Aorta (tissue), 5 donors: ENCODE results near the gene VAV2. TPM values are rescaled to one million over a fixed set of nuclear protein-coding genes. Genes with fewer than 3 reads are reported as not detected.
A peak's percentile ranks its signal among the peaks of the same experiment; 100 is the strongest.

Source experiments
- ATAC-seq: fragments of 200-7000 bp; cut with Tn5 transposase; one replicate; pipeline ENCODE4 v1.9.1; 2022; ENCODE audit warnings: moderate library complexity; ENCODE audit not compliant: low FRiP score
- DNase-seq, 2 donors: peaks; one replicate each; pipeline ENCODE4 v3.0.0-alpha.2; 2020
- H3K27ac ChIP-seq, 2 donors: one replicate each; pipeline ENCODE4 v1.5.1; 2013; ENCODE audit warnings: low read length in 2 of 2, mild to moderate bottlenecking in 2 of 2, moderate library complexity in 2 of 2, control low read depth in 1 of 2, inconsistent platforms in 1 of 2, low read depth in 1 of 2
- H3K27me3 ChIP-seq, 2 donors: one replicate each; pipeline ENCODE4 v1.6.1; 2013; ENCODE audit warnings: control low read depth in 1 of 2, low read length in 1 of 2, mild to moderate bottlenecking in 1 of 2, moderate library complexity in 1 of 2; ENCODE audit not compliant: insufficient read depth in 2 of 2, control insufficient read depth in 1 of 2
- H3K36me3 ChIP-seq, 2 donors: one replicate each; pipeline ENCODE4 v1.6.1; 2013; ENCODE audit warnings: control low read depth in 1 of 2, low read length in 1 of 2, mild to moderate bottlenecking in 1 of 2; ENCODE audit not compliant: insufficient read depth in 2 of 2, control insufficient read depth in 1 of 2
- H3K4me1 ChIP-seq, 2 donors: one replicate each; pipeline ENCODE4 v1.6.1; 2013; ENCODE audit warnings: low read length in 2 of 2, control low read depth in 1 of 2, mild to moderate bottlenecking in 1 of 2, moderate library complexity in 1 of 2; ENCODE audit not compliant: insufficient read depth in 2 of 2, control insufficient read depth in 1 of 2
- H3K4me3 ChIP-seq, 2 donors: one replicate each; pipeline ENCODE4 v1.5.1; 2013; ENCODE audit warnings: low read length in 2 of 2, control low read depth in 1 of 2, mild to moderate bottlenecking in 1 of 2
- H3K9me3 ChIP-seq: one replicate; pipeline ENCODE4 v1.6.1; 2013; ENCODE audit warnings: mild to moderate bottlenecking, low read length; ENCODE audit not compliant: control insufficient read depth
- WGBS, 2 donors: extraction: QIAGEN DNeasy Blood & Tissue Kit; methylation state at CpG; one replicate each; pipeline ENCODE4 v1.1.7; 2013; 5-methylcytosine and 5-hydroxymethylcytosine counted together
- intact Hi-C, 2 donors: fragments of 100-400 bp; cut with DNase I; formaldehyde crosslinking; loops; one replicate each; pipeline versions ENCODE4 v1.14.2 to v1.15.0; 2022
- polyA plus RNA-seq, 2 donors: library from polyadenylated mRNA; stranded (reverse); fragments of 200-250 nt; gene quantifications; one replicate each; pipeline ENCODE4 v1.2.3, GENCODE V29; 2013
- total RNA-seq, 2 donors: library from RNA; stranded (reverse); fragmentation: NEBNext Ultra II Directional; extraction: Animal tissue kit (Norgen Biotek cat#: 25700); gene quantifications; one replicate each; pipeline ENCODE4 v1.2.1, GENCODE V29; 2021
- donor health status: healthy with polysubstance abuse.
- donor health status: Bipolar disorder and iron deficiency.
- donor health status: DM: no; HTN: no; CAD: no.
- donor health status: DM: no; HTN: no; CAD: no.
- donor health status: DM: yes; HTN: yes; CAD: no.

VAV2 gene
- total and polyA plus RNA-seq, 4 donors: 9.0 to 25.4 (median 11.8) TPM

DNA sequence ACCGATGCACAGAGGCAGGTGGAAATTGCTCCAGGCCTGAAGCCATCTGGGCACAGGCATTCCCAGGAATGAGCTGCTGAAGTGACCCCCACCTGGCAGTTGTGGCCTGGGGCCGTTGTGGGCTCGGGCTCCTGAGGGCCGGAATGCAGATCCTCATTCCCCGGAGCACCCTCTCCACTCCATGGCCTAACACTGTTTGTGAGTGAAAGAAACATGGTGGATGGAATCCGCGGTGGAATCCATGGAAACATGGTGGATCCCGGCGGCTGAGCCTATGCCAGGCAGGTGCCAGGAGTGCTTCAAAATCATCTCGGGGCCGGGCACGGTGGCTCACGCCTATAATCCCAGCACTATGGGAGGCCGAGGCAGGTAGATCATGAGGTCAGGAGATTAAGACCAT, 250.4 kb downstream of the VAV2 start:
- intact Hi-C loops: loop anchor here in 1 of 2 donors (5.0 kb wide), 1 partner anchor 209 kb away; the partner anchor contains the start of gene ADAMTSL2
- ATAC-seq: no peak
- H3K27me3 ChIP-seq: no peaks in the 10 kb centered on the region

DNA sequence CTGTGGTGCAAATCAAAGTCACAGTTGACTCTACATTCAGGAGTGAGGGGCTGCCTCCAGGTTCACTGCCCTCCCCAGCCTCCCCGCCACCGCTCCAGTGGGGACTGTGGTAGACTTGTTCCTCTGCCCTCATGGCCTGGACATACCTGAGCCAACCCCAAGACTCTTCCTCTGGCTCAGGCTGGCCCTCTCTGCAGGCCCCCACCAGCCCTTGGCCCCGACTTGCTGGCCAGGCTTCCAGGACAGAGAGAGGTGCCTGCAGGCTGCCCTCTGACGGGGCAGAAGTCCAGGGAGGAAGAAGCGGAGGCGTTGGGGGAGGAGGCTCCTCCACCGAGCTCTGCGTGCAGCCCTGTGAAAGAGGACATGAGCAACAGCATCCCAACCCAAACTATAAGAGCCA, 251.2 kb downstream of the VAV2 start:
- Histone ChIP-seq H3K4me1 (no peaks in the 10 kb centered on the region), H3K4me3 (no peak overlapping the region), H3K27me3 (no peaks in the 10 kb centered on the region), H3K9me3 (no peaks in the 10 kb centered on the region), H3K36me3 (no peaks in the 10 kb centered on the region), H3K27ac (no peak overlapping the region)
- DNase-seq (no peak), ATAC-seq (no peak)
- 83 to 88% methylated on average over 8 of the region's 8 CpGs for WGBS, 2 donors
- intact Hi-C loops: loop anchor here in 1 of 2 donors (5.0 kb wide), 1 partner anchor 209 kb away; the partner anchor contains the start of gene ADAMTSL2

More for the DNA sequence above, 250.4 kb downstream of the VAV2 start:
- WGBS, 2 donors: 94 to 95% methylated on average over 14 of the region's 14 CpGs
- DNase-seq: no peak
- Histone ChIP-seq H3K9me3 (no peaks in the 10 kb centered on the region), H3K4me1 (no peaks in the 10 kb centered on the region), H3K4me3 (no peak overlapping the region), H3K36me3 (no peaks in the 10 kb centered on the region), H3K27ac (no peak overlapping the region)

DNA sequence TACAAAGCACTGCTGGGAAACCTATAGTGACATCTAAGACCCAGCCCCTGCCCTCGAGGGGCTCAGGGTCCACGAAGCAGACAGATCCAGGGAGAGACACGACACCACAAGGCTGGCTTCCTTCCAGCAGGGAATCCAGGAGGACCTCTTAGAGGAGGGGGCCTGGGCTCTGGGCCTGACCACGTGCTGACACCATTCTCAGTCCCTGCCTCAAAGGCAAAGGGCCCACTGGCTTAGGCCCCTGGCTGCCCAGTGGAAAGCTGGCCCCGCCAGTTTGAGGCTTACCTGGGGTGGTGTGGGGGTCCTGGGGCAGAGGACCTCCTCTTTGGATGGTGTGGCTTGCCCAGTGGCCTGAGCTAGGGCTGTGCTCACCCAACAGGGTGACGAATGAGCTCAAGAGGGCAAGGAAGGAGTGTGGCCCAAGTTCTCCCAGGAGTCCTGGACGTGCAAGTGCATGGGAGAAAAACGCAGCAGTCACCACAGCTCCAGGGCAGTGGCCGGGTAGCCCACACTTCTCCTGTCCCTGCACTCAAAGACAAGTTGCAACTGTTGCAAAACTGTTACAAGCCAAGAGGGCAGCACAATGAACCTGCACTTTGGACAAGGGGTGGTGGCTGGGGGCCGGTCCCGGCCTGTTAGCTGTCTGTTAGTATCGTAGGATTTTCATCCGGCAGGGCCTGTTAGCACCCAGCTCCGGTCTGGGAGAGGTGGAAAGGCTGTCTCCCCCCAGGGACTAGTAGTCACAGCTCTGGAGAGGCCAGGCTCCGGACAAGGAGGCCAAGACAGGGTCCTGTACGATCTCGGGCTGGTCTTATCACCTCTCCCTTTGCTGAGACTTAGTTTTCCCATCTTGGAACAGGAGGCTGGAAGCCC, 252.5 kb downstream of the VAV2 start:
- no peaks in the 10 kb centered on the region for H3K4me1 ChIP-seq
- 87 to 89% methylated on average over 17 of the region's 17 CpGs for WGBS, 2 donors
- no peaks in the 10 kb centered on the region for H3K27me3 ChIP-seq
- intact Hi-C loops: loop anchor here in 1 of 2 donors (5.0 kb wide), 1 partner anchor 207 kb away; the partner anchor contains the start of gene ADAMTSL2
- no peak overlapping the region for H3K4me3 ChIP-seq
- no peak overlapping the region for H3K27ac ChIP-seq
- no peaks in the 10 kb centered on the region for H3K36me3 ChIP-seq
- no peaks in the 10 kb centered on the region for H3K9me3 ChIP-seq
- DNase-seq (peak in 1 of 2 donors; percentile 70), ATAC-seq (no peak)

DNA sequence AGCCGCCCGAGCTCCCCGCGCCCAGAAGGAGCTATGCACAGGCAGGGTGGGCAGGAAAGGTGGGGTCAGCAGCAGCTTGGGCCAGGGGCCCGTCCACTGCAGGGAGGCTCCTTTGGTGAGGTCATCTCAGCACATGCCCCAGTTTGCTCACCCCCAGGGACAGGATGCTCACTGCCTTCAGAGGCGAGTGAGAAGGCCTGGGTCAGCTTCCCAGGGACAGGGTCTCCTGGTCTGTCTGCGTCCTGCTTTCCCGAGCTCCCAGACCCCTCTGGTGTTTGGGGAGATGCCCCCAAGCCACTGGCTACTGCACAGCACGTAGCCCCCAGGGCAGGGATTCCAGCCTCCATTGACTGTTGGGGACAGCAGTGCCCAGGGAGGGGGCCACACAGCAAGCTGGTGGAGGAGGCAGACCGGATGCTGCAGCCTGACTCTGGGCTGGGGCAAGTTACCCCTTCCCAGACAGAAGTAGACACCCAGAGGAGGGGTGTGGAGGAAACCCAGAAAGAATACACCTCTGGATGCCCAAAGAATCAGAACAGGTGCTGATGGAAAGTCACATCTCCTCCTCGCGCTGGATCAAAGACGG, 253.4 kb downstream of the VAV2 start:
- WGBS, 2 donors: 85 to 89% methylated on average over 13 of the region's 13 CpGs
- no peak overlapping the region for H3K27ac ChIP-seq
- intact Hi-C loops: no loop called here

DNA sequence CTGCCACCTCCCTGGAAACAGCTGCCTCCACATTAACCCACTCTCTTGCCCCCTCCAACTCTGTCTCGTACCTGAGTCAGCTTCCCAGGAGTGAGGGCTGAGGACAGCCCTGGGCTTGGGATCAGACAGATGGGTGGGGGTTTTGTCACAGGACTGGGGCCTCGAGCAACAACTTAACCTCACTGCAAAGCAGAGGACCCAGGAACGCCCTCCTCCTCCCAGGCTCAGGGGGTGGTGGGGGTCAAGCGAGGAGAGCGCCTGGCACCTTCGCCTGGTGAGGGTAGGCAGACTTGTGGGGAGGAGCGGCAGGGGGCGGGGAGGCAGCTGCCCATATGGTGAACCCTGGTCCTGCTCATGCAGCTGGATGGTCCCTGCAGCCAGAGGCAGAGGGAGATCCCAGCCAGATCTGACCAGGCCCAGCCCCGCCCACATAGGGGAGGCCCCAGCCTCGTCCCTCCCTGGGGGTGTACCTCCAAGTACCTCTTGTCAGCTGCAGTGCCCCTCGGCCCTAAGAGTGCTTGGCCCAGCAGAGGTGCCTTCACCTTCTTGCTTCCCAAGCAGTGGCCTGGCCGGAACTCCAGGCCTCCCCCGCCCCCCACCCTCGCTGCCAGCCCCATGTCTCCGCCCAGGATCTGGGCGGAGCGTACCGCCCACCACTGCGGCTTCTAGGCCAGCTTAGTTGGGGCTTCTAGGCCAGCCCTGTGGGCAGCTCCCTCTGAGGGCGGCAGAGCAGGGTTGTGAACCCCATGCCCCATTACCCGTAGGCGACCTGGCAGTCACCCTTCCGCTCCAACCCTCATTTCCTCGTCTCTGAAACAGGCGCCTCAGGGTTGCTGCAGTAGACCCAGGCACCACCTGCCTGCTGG, 254.1 kb downstream of the VAV2 start, which contains the start of gene SARDH:
Gene SARDH (minus strand): TSS at position 579 of the 866 bp plus-strand sequence. CDS start 4,179 bp downstream, outside the sequence.
- no peak within 1 kb of the TSS for H3K4me3 ChIP-seq
- no peaks in the 10 kb centered on the region for H3K36me3 ChIP-seq
- no peak within 1 kb of the TSS for H3K27ac ChIP-seq
- H3K4me1 ChIP-seq: no peaks in the 10 kb centered on the region
- no peaks in the 10 kb centered on the region for H3K27me3 ChIP-seq
- intact Hi-C loops: no loop called here
- DNase-seq (peak; percentile 68 to 81), ATAC-seq (peak; percentile 74)
- 26 to 33% methylated on average over 24 to 25 of the region's 25 CpGs for WGBS, 2 donors
- H3K9me3 ChIP-seq: no peaks in the 10 kb centered on the region

More for the DNA sequence above, 253.4 kb downstream of the VAV2 start:
- no peaks in the 10 kb centered on the region for H3K36me3 ChIP-seq
- DNase-seq (peak; percentile 37 to 49), ATAC-seq (peak; percentile 12)
- H3K4me3 ChIP-seq: no peak overlapping the region
- no peaks in the 10 kb centered on the region for H3K4me1 ChIP-seq
- H3K9me3 ChIP-seq: no peaks in the 10 kb centered on the region
- no peaks in the 10 kb centered on the region for H3K27me3 ChIP-seq

DNA sequence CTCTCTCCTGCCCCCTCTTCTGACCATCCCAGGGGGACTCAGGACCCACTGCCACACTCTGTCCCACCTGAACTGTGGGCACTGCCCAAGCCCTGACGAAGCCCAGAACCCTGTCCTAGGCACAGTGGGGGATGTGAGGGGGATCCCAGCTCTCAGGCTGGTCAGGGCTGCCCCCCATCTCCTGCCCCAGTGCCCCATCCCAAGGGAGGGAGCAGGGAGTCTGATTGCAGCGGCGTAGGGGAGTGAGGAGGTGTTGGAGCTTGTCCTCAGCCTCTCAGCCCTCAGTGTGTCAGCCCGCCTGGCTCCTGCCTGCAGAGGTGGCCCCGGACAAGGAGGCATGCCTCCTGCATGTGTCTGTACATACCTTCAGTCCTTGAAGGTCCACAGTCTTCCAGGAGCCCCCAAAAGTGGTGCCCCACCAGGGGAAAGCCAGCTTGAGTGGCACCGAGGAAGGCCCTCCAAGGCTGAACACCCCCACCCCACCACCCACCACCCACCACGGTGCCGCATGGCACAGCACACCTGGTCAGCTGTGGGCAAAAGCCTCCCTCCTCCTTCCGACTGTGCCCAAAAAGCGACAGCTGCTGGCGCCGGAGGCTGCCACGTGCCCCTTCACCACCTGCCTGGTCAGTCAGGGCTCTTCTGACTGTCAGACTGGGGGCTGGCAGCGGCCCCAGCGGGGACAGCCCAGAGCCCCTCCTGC, 254.9 kb downstream of the VAV2 start:
- no peaks in the 10 kb centered on the region for H3K9me3 ChIP-seq
- intact Hi-C loops: no loop called here
- peak; percentile 11 for ATAC-seq
- no peak overlapping the region for H3K27ac ChIP-seq
- DNase-seq: peak in 1 of 2 donors; percentile 70
- no peak overlapping the region for H3K4me3 ChIP-seq
- no peaks in the 10 kb centered on the region for H3K27me3 ChIP-seq
- no peaks in the 10 kb centered on the region for H3K36me3 ChIP-seq
- 69 to 72% methylated on average over 12 to 15 of the region's 15 CpGs for WGBS, 2 donors
- no peaks in the 10 kb centered on the region for H3K4me1 ChIP-seq

DNA sequence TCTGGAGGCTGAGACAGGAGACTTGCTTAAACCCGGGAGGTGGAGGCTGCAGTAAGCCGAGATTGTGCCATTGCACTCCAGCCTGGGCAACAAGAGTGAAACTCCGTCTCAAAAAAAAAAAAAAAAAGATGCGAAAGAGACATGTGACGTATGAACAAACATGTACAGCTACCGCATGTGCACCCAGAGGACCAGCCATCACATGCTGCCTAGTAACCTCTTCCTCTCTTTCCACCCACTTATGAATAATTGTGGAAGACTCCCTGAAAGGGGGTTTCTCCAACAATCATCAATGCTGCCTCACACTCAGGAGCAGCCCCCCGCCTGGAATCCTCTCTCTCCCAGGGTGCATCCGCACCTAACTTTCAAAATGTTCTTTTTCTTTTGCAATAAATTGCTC, 256.2 kb downstream of the VAV2 start:
- H3K36me3 ChIP-seq: no peaks in the 10 kb centered on the region
- no peaks in the 10 kb centered on the region for H3K4me1 ChIP-seq
- ATAC-seq (no peak), DNase-seq (no peak)
- H3K27ac ChIP-seq: no peak overlapping the region
- intact Hi-C loops: no loop called here
- WGBS, 2 donors: 84 to 88% methylated on average over 5 to 8 of the region's 8 CpGs
- H3K27me3 ChIP-seq: no peaks in the 10 kb centered on the region
- H3K9me3 ChIP-seq: no peaks in the 10 kb centered on the region
- no peak overlapping the region for H3K4me3 ChIP-seq

DNA sequence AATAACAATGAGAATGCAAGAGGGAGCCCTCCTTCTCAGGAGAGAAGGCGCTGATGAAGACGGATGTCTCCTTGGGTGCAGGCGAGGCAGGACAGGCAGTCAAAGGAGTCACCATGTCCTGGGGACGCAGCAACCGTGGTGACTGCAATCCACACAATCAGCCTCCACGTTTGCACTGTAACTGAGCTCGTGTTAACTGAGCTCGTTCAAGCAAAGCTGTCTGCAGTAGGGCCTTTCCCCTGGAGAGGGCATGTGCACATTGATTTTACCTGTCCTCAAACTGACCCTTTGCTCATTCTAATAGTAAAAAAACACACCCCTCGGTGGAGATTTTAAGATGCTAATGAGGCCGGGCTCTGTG, 256.7 kb downstream of the VAV2 start:
- H3K27me3 ChIP-seq: no peaks in the 10 kb centered on the region
- no peaks in the 10 kb centered on the region for H3K4me1 ChIP-seq
- DNase-seq (peak in 1 of 2 donors; percentile 49), ATAC-seq (no peak)
- 61 to 70% methylated on average over 10 of the region's 10 CpGs for WGBS, 2 donors
- intact Hi-C loops: no loop called here
- H3K36me3 ChIP-seq: no peaks in the 10 kb centered on the region
- no peak overlapping the region for H3K27ac ChIP-seq
- no peaks in the 10 kb centered on the region for H3K9me3 ChIP-seq
- H3K4me3 ChIP-seq: no peak overlapping the region
